IPS-NIHi11 (cell line): ENCODE measurements around the gene RNF115.
"Not testable (repeated sequence)": the region's sequence is repeated elsewhere in the genome, so short reads cannot be mapped to it uniquely, and the experiment has no call there.

Experiments used
- DNase-seq: peaks from one replicate; pipeline ENCODE4 v3.0.0; 2012; ENCODE audit warnings: mixed read lengths, low spot score

Gene RNF115

DNA sequence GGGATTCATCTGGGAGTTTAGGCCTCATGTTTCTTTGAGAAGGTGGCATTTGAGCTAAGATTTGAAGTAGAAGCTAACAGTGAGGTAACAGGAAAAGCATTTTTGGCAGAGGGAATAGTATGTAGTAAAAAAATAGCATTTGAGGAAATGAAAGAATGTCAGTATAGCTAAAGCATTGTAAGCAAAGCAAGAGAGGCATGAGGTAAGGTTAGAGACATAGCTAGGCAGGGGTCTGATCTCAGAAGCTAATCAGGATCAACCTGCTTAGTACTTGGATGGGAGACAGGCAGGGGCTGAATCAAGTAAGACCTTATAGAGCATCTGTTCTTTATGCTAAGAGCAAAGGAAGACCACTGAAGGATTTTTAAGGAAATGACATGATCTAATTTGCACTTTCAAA, 4.1 kb upstream of the RNF115 start:
- DNase-seq: no peak

DNA sequence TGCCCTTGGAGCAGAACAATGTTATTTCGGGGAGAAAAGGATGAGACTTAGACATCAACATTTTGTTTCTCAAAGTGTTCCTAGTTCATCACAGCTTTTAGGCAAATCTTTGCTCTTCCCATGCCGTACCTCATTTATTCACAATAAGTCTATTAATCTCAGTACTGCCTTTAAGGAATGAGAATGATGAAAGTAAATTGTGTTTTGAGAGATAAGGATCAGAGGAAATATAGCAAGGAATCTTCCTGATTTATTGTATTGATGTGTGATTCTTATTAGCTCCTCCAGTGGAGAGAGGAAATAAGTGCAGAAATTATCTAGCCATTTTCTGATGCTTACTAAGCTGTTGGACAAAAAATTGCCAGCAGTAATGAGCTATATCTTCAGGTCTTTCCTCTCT, 2.1 kb upstream of the RNF115 start:
- DNase-seq: no peak

DNA sequence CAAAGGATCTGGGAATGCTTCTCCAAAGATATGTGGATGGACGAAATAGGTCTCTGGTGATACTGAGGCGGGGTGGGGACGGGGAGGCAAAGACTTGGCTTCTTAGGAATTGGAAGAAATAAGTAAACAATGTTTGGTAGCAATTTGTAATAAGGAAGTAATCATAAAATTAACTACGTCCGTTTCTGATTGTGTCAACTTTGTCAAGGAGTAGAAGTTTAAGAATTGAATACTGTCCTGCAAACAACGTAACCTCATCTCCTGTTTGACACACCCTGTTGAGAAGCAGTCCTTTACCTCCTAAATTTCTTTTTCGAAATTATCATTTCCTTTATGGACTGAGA, 576 bp upstream of the RNF115 start:
- DNase-seq: no peak

DNA sequence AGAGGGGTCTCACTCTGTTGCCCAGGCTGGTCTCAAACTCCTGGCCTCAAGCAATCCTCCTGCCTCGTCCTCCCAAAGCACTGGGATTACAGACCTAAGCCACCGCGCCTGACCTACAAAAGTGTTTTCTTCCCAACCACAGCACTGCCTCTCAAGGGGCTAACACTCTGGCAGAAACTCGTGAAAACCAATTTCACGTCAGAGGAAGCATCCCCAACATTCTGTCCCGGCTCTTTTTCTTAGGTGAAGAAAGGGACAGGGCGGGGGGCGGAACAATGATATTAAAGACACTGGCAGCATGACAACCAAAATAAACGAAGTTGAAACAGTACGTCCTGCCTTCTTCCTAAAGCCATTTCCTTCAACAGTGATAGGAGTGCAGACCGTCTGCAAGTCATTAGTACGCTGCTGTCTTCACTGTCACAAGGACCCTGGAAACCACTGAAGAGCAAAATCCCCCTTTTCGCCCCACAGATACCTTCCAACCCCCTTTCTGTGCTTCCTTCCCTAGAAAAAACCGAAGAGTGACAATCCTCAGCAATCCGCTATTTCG, 1.0 kb downstream of the RNF115 start:
- not testable (repeated sequence) for DNase-seq

DNA sequence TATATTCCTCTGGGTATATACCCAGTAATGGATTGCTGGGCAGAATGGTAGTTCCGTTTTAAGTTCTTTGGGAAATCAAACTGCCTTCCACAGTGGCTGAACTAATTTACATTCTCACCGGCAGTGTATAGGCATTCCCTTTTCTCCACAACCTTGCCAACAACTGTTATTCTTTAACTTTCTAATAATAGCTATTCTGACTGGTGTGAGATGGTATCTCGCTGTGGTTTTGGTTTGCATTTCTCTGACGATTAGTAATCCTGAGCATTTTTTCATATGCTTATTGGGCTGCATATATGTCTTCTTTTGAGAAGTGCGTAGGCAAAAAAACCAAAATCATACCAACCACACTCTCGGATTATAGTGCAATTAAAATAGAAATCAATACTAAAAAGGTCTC, 5.8 kb downstream of the RNF115 start:
- DNase-seq: not testable (repeated sequence)

DNA sequence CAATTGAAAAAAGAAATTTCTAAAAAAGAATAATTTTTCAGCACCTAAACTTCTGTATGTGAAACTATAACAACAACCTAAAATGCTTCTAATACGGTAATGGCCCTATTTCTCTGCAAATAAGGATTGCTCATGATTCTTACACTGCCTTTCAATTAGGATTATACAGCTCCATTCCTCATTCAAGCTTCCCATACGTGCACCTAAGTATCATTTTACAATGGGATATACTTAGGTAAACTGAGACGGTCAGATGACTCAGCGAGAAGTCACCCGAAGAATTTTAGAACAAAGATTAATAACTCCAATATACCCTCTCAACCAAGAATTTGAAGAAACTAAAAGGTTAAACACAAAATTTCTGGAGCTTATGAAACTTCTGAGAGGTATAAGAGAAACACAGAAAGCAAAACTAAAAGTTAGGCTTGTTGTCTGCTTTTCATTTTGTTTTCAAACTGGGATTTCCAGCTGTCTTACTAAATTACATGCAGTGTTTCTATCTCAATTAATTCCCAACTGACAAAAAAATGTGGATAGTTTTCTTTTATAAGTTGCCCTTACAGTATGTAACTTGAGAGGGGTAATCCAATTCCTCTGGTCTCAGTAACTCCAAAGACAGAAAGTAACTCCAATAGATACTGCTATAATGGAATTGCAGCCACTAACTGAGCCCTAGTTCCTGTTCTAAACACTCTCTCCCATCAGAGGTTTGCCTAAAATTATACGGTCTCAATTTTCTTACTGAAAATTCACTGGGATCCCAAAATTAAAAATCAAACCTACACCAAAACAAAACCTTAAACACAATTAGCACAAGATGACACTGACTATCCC, 10.7 kb downstream of the RNF115 start:
- DNase-seq: not testable (repeated sequence)

DNA sequence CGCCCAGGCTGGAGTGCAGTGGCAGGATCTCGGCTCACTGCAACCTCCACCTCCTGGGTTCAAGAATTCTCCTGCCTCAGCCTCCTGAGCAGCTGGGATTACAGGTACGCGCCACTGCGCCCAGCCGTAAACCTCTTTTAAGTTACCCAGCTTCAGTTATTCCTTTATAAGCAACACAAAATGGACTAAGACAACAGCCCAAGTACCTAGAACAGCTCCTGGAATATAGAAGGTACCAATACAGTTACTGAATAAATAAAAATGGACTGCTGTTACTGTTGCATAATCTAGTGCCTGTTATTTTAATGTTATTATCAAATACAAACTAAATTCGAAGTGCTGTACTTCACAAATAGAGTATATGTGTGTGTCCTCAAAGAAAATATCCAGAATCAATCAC, 17.1 kb downstream of the RNF115 start:
- DNase-seq: no peak

DNA sequence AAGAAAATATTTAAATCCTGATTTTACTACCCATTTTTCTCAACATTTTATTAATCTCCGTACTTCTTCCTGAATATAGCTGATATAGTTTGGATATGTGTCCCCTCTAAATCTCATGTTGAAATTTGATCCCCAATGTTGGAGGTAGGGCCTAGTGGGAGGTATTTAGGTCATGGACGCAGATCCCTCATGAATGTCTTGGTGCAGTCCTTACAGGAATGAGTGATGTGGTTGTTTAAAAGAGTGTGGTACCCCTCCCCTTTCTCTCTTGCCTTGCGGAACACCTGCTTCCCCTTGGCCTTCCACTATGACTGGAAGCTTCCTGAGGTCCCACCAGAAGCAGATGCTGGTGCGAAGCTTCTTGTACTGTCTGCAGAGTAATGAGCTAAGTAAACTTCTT, 17.5 kb downstream of the RNF115 start:
- no peak for DNase-seq

DNA sequence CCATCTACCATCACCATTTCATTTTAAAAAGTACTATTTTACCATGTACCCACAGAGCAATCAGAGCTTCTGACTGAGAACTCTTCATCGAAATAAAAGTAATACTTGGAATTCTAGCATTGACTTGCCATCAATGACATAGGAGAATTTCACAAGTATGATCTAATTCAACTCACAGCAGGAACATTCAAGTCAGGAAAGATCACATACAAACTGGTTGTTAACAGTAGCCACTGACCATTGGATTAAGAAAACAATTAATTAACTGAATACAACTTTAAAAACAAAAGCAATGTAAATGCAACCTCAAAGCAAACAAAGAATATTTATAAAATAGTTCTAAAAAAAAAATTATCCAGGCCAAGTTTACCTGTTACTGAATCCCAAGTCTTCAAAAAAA, 18.8 kb downstream of the RNF115 start:
- DNase-seq: no peak

DNA sequence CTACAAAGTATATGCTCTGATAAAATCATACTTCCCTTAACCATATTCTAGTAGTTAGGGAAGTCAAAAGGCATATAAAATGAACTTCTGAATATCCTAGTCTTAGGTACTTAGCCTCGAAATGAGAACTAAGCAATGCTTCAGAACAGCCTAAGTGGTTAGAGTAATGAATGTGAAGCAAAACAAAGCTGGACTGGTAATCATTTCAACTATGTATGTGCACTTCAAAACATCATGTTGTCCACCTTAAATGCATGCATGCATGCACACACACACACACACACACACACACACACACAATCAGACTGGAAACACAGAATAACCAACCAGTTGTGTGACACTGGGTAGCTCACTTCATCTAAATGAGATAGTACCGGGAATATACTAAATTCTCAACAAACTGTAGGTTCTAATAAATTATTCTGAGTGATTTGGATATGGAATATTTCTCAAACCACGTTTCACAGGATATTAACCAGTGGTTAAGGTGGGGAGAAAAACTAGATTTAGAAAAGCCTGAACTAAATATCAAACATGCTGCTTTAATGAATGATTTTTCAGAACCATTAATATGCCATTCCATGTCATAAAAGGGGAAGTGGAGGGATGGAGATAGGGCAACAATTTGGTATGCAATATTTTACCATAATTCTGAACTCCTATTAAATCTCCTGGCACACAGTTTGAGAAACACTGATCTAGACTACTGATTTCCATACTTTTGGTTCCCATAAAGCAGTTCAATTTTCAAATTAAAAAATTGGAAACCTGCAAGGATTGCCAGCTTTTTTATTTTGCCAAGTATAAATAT, 19.5 kb downstream of the RNF115 start:
- no peak for DNase-seq

DNA sequence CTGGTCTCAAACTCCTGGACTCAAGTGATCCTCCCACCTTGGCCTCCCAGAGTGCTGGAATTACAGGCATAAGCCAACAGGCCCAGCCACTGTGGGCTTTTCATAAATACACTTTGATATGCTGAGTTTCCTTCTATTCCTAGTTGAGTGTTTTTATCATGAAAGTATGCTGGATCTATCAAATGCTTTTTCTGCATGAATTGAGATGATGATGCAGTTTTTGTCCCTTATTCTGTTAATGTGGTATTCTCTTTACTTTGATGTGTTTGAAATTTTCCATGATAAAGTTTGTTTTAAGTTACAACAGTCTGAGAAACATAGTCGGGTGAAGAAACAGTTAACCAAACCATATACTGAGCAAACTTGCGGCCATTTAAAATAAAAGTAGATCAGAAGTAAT, 24.1 kb downstream of the RNF115 start:
- no peak for DNase-seq

DNA sequence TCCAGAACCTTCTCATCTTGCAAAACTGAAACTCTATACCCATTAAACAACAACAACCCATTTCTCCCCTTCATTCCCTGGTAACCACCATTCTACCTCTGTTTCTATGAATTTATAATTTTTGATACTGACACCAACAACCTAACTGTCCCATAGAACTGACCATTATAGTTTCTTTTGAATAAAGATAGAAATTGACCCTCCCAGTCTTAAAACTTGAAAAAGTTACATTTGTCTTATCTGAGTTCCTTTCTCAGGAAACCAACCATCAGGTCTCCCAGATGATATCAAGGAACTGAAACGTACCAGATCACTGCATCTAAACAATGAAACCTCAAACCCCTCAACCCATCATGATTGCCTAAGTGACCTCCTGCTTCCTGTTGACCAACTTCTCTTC, 27.1 kb downstream of the RNF115 start:
- DNase-seq: no peak

DNA sequence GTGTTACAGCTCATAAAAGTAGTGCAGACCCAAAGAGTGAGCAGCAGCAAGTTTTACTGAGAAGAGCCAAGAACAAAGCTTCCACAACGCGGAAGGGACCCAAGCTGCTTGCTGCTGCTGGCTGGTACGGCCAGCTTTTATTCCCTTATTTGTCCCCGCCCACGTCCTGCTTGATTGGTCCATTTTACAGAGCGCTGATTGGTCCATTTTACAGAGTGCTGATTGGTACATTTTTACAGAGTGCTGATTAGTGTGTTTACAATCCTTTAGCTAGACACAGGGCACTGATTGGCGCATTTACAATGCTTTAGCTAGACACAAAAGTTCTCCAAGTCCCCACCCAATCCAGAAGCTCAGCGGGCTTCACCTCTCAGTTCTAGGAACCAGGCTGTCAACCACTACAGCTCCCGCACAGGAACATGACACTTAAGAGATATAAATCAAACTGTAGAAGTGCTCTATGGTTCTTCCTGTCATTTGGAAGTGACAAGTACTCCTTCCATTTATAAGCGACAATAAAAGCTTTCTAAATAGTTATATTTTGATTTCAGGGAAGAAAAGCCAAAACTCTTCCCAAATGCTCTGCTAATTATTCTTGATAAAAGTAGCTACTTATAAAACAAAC, 28.5 kb downstream of the RNF115 start:
- DNase-seq: no peak

DNA sequence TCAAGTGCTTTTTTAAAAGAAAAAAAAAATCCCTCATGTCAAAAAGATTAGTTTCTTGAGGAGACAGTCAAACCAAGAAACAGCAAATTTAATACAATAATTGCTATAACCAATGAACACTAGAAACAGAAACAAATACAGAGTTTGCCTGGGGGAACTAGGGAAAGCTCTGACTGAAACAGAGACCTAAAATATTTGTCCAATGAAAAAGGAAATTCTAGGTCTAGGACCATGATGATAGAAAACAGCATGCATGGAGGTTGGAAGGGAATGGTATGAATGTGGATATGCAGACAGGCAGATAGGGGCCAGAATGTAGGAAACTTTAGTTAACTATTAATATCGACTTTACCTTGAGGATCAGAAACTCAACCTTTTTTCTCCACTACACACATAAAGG, 31.4 kb downstream of the RNF115 start:
- no peak for DNase-seq

DNA sequence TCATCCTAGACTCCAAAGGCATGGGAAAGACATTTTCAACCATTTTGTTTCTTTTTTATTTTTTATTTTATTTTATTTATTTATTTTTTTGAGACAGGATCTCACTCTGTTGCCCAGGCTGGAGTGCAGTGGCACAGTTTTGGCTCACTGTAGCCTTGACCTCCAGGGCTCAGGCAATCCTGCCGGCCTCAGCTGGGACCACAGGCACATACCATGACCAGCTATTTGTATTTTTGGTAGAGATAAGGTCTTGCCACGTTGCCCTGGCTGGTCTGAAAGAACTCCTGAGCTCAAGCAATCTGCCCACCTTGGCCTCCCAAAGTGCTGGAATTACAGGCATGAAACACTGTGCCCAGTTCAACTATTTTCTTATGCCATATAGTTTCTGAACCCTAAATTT, 32.0 kb downstream of the RNF115 start:
- not testable (repeated sequence) for DNase-seq

DNA sequence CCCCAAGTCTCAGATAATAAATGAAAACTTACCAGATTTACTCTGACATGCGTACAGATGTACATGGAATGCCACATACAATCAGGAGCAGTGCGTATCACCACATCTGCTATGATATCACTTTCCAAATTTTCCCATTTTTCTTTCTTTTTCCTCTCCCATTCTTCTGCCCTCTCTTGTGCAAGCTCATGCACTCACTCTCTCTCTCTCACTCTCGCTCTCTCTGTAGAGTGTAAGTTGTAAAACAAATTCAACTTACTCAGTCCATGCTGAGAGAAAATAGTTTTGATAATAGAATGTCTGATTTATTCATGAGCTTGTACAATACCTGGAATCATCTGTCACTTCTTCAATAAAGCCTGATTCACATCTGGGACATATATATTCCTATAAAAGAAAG, 35.3 kb downstream of the RNF115 start:
- DNase-seq: no peak

DNA sequence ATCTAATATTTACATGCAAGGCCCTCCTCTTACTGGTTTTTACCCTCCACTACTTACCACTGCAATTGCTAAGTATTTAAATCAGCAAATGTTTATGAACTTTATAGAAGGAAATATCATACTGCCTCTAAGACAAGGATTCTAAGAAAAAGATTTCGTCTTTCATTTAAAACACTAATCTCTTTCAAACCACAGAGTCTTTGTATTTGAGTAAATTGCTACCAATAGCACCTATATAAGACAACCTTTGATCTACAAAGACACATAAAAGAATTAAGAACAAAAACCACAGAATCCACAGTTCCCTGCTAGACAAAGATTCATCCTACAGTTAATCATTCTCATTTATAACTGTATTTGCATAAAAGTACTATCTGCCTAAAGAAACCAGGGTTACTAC, 37.6 kb downstream of the RNF115 start:
- no peak for DNase-seq

DNA sequence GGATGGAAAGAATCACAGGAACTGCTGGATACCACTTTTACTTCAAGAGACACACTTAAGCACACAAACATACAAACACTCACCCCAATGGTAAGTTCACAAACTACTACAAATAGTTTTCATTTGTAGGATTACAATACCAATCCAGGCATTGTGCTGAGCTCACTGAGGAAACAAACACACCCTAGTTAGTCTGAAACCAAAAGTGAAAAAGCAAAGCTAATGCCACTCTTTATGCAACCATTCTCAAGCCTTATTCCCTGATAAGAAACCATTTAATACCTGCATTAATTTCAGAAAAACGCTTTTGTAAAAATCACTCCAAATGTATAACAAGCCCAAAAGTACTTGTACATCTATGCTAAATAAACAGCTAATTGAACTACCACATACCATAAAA, 38.3 kb downstream of the RNF115 start:
- DNase-seq: no peak

DNA sequence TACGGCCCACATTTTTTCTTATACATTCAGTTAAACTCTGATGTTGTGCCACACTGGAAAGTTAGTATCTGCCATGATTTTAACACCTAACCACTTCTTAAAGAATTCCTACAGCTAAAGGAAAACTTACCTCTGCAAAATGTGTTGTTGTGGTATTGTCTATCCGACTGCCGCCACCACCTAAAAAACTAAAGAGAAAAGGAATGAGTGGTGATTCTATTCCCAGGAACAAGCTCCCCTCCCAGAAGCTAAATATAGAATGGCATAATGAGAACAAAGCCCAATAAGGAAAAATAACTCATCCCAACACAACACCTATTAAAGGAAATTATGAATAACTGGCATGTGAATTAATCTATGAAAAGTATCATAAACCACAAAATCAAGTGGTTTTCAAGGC, 39.5 kb downstream of the RNF115 start:
- no peak for DNase-seq

DNA sequence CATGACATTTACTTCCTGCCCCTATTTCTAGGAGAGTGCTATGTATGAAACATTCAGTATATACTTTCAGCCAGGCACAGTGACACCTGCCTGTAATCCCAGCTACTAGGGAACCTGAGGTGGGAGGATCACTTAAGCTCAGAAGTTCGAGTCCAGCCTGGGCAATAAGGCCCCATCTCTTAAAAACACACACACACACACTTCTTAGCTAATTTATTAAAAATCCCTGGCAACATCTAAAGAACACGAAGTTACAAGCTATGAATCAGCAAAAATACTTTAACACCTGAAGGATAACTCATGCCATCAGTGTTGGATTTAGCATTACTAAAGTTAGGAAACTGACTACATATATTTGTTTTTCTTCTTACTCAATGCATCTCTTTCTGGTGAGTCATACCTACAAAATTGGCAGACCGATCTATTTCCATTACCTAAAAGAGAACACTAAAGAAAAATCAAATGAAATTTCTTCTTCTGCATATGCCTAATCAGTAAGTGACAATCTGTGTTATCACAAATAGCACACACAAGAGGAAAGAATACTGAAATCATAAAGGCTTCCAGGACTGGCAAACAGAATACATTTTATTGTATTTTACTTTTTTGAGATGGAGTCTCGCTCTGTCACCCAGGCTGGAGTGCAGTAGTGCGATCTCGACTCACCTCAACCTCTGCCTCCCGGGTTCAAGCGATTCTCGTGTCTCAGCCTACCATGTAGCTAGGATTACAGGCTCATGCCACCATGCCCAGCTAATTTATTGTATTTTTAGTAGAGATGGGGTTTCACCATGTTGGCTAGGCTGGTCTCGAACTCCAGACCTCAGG, 41.4 kb downstream of the RNF115 start:
- no peak for DNase-seq

DNA sequence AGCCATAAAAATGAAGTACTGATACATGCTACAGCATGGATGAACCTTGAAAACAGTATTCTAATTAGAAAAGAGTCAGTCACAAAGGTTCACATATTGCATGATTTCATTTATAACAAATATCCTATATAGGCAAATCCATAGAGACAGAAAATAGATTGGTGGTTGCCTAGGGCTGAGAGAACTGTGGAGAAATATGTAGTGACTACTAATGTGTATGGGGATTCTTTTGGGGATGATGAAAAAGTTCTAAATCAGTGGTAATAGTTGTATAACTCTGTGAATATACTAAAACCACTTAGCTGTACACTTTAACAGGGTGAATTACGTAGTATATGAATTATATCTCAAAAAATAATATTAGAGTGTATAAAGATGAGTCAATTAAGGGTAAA, 45.8 kb downstream of the RNF115 start:
- DNase-seq: no peak
